ENCODE data around the gene RXRA. TPM values are rescaled to one million over a fixed set of nuclear protein-coding genes. Genes with fewer than 3 reads are reported as not detected.

The RXRA gene
- total and polyA plus RNA-seq, 10 of the 15 experiments (the other 5 are each of a cell fraction or from before 2014, with no cell fraction given): 0.89 to 36.8 (median 11.1) TPM

DNA sequence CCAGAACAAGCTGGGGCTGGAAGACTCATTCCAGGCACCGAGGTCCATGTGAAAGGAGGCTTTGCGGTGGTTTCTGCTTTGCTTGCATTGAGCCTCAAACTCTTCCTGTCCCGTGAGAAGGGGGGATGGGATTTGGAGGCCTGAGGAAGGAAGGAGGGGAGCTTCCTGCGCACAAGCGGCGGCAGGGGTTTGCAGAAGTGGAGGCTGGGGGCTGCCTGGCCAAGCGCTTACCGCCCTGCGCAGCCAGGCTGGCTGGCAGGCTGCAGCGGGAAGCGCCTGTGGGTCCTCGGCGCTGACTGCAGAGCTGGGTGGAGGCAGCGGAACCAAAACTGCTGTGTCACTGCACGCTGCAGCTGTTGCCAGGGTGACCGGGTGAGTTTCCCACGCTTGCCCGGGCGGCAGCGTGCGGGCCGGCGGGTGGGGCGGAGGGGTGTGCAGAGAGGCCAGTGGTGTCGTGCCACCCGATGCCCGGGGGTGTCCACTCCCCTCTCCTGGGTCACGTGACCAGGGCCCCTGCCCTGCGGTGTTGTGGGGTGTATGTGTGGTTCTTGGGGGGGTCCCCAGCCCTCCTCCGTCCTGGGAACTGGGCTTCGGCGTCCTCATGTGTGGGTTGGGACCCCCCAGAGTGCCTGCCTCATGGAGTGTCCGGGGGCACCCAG lies 81.0 kb downstream of the RXRA start:
- POLR2A ChIA-PET: interaction anchor here (5.8 kb wide), 1 partner anchor 13 kb away, joined by 88 read pairs; no protein-coding TSS in a partner anchor
- peak; percentile 97 for FAIRE-seq
- CTCF ChIA-PET: interaction anchor here (1.1 to 3.0 kb wide), 6 partner anchors 11 to 236 kb away, joined by 3 to 12 read pairs (median 6); no protein-coding TSS in a partner anchor
- H3K79me2 ChIP-seq (ENCODE audit: control insufficient read depth, insufficient read depth, low read length): peaks cover 19% of the 10 kb centered on the region
- intact Hi-C loops (cut with micrococcal nuclease; ENCODE audit: unreplicated experiment) (loop anchor here (2.0 kb wide), 1 partner anchor 16 kb away; no protein-coding TSS in a partner anchor), in situ Hi-C loops (cut with MboI) (no loop called here)
- RAD21 ChIA-PET (ENCODE audit: unreplicated experiment): interaction anchor here (0.9 to 2.7 kb wide), 6 partner anchors 11 to 43 kb away, joined by 3 to 23 read pairs (median 4); no protein-coding TSS in a partner anchor
- BruUV-seq (replicated peaks): no TSS peak
- peaks cover 53% of the 10 kb centered on the region for H3K4me1 ChIP-seq (ENCODE audit: control insufficient read depth, insufficient read depth, low read length)
- ATAC-seq: peak; percentile 89
- peak overlapping the region; percentile 85 for H3K27ac ChIP-seq (ENCODE audit: control insufficient read depth, insufficient read depth)
- DNase-seq (ENCODE audit: low read depth, low spot score): peak; percentile 70
- WGBS (ENCODE audit: insufficient coverage, insufficient replicate concordance, low lambda C conversion rate, missing lambda C conversion rate): 4% methylated on average over 33 of the region's 33 CpGs
- H2AFZ ChIP-seq (ENCODE audit: control insufficient read depth, low read depth, low read length): no peak overlapping the region; the same call in 1 of the 2 replicates
- no peaks in the 10 kb centered on the region for H4K20me1 ChIP-seq (ENCODE audit: control insufficient read depth, insufficient read depth)
- peaks cover 8 to 13% of the 10 kb centered on the region in 2 experiments; a peak in 3 of 4 replicates for H3K36me3 ChIP-seq (ENCODE audit: control insufficient read depth in 2 of 2, insufficient read depth in 2 of 2, low read length in 1 of 2)
- peak overlapping the region; percentile 73 for H3K4me2 ChIP-seq (ENCODE audit: control insufficient read depth, insufficient read depth)
- no peaks in the 10 kb centered on the region for H3K27me3 ChIP-seq (replicated peaks in 1 of 2; ENCODE audit: control insufficient read depth in 2 of 2, insufficient read depth in 2 of 2, low read length in 1 of 2)
- peak overlapping the region; percentile 60 for H3K4me3 ChIP-seq
- SMC1A ChIA-PET (ENCODE audit: uncharacterized antibody, unreplicated experiment): interaction anchor here (0.9 to 5.2 kb wide), 3 partner anchors 11 to 22 kb away, joined by 6 to 39 read pairs (median 21); no protein-coding TSS in a partner anchor
- H3K9me3 ChIP-seq (replicated peaks; ENCODE audit: control insufficient read depth, insufficient read depth, low read length): no peaks in the 10 kb centered on the region
- H3K9ac ChIP-seq (ENCODE audit: control insufficient read depth, insufficient read depth, low read length): peak overlapping the region; percentile 36; the same call in 1 of the 2 replicates
- TF ChIP-seq HDAC2 (IDR thresholded peaks at IDR 0.05) (0 out of 2 replicates have a peak, but pooled peaks have one; percentile 34), BCLAF1 (IDR thresholded peaks at IDR 0.05) (no peak), ZNF274 (IDR thresholded peaks at IDR 0.05; ENCODE audit: insufficient read depth, insufficient read length) (no peak), ZSCAN29 (IDR thresholded peaks at IDR 0.05) (no peak), TCF12 (IDR thresholded peaks at IDR 0.05; ENCODE audit: low read depth, low read length) (peak; percentile 60; the same call in 1 of the 2 replicates), MYC (IDR thresholded peaks at IDR 0.05; ENCODE audit: insufficient read depth, insufficient read length, insufficient replicate concordance, low read length, severe bottlenecking) (peak; percentile 41), RCOR1 (conservative IDR thresholded peaks at IDR 0.05; ENCODE audit: low read depth, low read length) (no peak), ATF7 (IDR thresholded peaks at IDR 0.05; ENCODE audit: low read depth) (no peak), NRF1 (conservative IDR thresholded peaks at IDR 0.05; ENCODE audit: low read depth, low read length) (0 out of 2 replicates have a peak, but pooled peaks have one; percentile 16), BRCA1 (IDR thresholded peaks at IDR 0.05; ENCODE audit: low read depth, low read length) (no peak), RFX5 (IDR thresholded peaks at IDR 0.05; ENCODE audit: low read depth, low read length) (peak; percentile 47; the same call in 1 of the 2 replicates), SMAD5 (IDR thresholded peaks at IDR 0.05; ENCODE audit: low read depth) (no peak), MAX (IDR thresholded peaks at IDR 0.05; ENCODE audit: low read depth, low read length) (peak; percentile 92), CHD4 (IDR thresholded peaks at IDR 0.05) (no peak)
- TF ChIP-seq, protein P1, sequence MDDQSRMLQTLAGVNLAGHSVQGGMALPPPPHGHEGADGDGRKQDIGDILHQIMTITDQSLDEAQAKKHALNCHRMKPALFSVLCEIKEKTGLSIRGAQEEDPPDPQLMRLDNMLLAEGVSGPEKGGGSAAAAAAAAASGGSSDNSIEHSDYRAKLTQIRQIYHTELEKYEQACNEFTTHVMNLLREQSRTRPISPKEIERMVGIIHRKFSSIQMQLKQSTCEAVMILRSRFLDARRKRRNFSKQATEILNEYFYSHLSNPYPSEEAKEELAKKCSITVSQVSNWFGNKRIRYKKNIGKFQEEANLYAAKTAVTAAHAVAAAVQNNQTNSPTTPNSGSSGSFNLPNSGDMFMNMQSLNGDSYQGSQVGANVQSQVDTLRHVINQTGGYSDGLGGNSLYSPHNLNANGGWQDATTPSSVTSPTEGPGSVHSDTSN (IDR thresholded peaks at IDR 0.05; ENCODE audit: insufficient replicate concordance, low read depth, low read length): peak; percentile 44
- TF ChIP-seq, protein P2, sequence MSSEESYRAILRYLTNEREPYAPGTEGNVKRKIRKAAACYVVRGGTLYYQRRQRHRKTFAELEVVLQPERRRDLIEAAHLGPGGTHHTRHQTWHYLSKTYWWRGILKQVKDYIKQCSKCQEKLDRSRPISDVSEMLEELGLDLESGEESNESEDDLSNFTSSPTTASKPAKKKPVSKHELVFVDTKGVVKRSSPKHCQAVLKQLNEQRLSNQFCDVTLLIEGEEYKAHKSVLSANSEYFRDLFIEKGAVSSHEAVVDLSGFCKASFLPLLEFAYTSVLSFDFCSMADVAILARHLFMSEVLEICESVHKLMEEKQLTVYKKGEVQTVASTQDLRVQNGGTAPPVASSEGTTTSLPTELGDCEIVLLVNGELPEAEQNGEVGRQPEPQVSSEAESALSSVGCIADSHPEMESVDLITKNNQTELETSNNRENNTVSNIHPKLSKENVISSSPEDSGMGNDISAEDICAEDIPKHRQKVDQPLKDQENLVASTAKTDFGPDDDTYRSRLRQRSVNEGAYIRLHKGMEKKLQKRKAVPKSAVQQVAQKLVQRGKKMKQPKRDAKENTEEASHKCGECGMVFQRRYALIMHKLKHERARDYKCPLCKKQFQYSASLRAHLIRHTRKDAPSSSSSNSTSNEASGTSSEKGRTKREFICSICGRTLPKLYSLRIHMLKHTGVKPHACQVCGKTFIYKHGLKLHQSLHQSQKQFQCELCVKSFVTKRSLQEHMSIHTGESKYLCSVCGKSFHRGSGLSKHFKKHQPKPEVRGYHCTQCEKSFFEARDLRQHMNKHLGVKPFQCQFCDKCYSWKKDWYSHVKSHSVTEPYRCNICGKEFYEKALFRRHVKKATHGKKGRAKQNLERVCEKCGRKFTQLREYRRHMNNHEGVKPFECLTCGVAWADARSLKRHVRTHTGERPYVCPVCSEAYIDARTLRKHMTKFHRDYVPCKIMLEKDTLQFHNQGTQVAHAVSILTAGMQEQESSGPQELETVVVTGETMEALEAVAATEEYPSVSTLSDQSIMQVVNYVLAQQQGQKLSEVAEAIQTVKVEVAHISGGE (CRISPR knock-in tag; IDR thresholded peaks at IDR 0.05): 0 out of 2 replicates have a peak, but pooled peaks have one; percentile 12

Measured in GM12878 (cell line).